ENCODE data around the gene TAAR5. TPM values are rescaled to one million over a fixed set of nuclear protein-coding genes. Genes with fewer than 3 reads are reported as not detected.

The TAAR5 gene
- total RNA-seq, 4 donors from 2014 or later, result not detected

DNA sequence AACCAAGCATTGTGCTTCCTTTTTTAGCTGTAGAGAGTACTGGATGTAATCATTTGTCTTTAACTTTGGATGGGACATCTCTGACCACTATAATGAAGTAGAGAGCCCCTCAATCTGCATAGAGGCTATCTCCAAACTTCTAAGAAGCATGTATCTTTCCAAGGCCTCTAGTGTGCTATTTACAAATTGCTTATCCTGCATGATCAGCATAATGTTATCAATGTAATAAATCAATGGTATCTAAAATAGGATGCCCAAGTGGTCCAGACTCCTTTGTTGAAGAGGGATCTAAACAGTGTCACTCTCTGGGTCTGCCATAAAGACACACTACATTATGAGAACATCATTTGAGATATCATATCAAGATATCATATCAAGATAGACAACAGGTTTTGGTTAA is 44.7 kb downstream of the TAAR5 start:
- H3K4me1 ChIP-seq, result no peaks in the 10 kb centered on the region
- TF ChIP-seq POLR2A (IDR thresholded peaks at IDR 0.05) (no peak), EP300 (IDR thresholded peaks at IDR 0.05) (no peak), CTCF (IDR thresholded peaks at IDR 0.05) (no peak), POLR2AphosphoS5 (IDR thresholded peaks at IDR 0.05) (no peak)
- H3K27ac ChIP-seq, result no peak overlapping the region
- ATAC-seq, result no peak
- no peak overlapping the region for H3K4me3 ChIP-seq
- H3K27me3 ChIP-seq, result no peaks in the 10 kb centered on the region
- no peaks in the 10 kb centered on the region for H3K36me3 ChIP-seq
- H3K9me3 ChIP-seq, result no peaks in the 10 kb centered on the region

Small RNA genes within 50 kb of the gene (small RNA-seq; reads per million reads assigned to genes)
- 0 reads per million in 4 donors for gene TAAR7P

Other genes starting within 250 kb of the TAAR5 start
- 10 to 100 TPM; 20.3 to 37.3 (median 33.2) TPM for gene MOXD1, start 188.3 kb downstream of the TAAR5 start, total RNA-seq
- gene STX7, start 76.6 kb downstream of the TAAR5 start, total RNA-seq, result 100 to 1,000 TPM in 1 of 4 donors, 10 to 100 TPM in 3; 59.5 to 102 (median 65.3) TPM
- not detected for gene TAAR9, start 51.5 kb downstream of the TAAR5 start, total RNA-seq
- gene TAAR8, start 37.1 kb downstream of the TAAR5 start, total RNA-seq, result not detected
- not detected for gene TAAR6, start 19.4 kb downstream of the TAAR5 start, total RNA-seq
- not detected for gene TAAR2, start 34.5 kb upstream of the TAAR5 start, total RNA-seq
- gene TAAR1, start 69.4 kb upstream of the TAAR5 start, total RNA-seq, result not detected
- gene VNN1, start 124.3 kb upstream of the TAAR5 start, total RNA-seq, result 1 to 10 TPM in 2 of 4 donors, under 1 TPM in 1, not detected in 1; 0.15 to 3.9 (median 2.2) TPM
- 1 to 10 TPM in 3 of 4 donors, under 1 TPM in 1; 0.31 to 3.8 (median 2.3) TPM for gene VNN2, start 168.2 kb upstream of the TAAR5 start, total RNA-seq
- 10 to 100 TPM in 1 of 4 donors, 1 to 10 TPM in 3; 7.1 to 12.9 (median 8.9) TPM for gene SLC18B1, start 208.9 kb upstream of the TAAR5 start, total RNA-seq
- gene RPS12, start 224.8 kb upstream of the TAAR5 start, total RNA-seq, result 1,000 to 10,000 TPM in 3 of 4 donors, 100 to 1,000 TPM in 1; 757 to 2,446 (median 1,718) TPM

Measured in gastroesophageal sphincter (tissue), 4 donors.